ENCODE results near the gene FBXL7.

Gene FBXL7

GRCh38 chr5:15938961-15939360 lies 439.0 kb downstream of the FBXL7 start:
- DNase-seq (ENCODE audit: low read depth, low spot score) = peak; percentile 74

GRCh38 chr5:15940905-15941304 lies 440.9 kb downstream of the FBXL7 start:
- DNase-seq (ENCODE audit: low read depth, low spot score) = no peak

- peak; percentile 2 for DNase-seq (ENCODE audit: low read depth, low spot score)
Observed at GRCh38 chr5:15943487-15943886, 443.5 kb downstream of the FBXL7 start.

GRCh38 chr5:15946026-15946425 lies 446.0 kb downstream of the FBXL7 start:
- no peak for DNase-seq (ENCODE audit: low read depth, low spot score)

GRCh38 chr5:15948190-15948589 lies 448.2 kb downstream of the FBXL7 start:
- DNase-seq (ENCODE audit: low read depth, low spot score) = no peak

- DNase-seq (ENCODE audit: low read depth, low spot score) = no peak
Observed at GRCh38 chr5:15951126-15951525, 451.1 kb downstream of the FBXL7 start.

GRCh38 chr5:15951550-15951949 lies 451.6 kb downstream of the FBXL7 start:
- DNase-seq (ENCODE audit: low read depth, low spot score) = no peak

- no peak for DNase-seq (ENCODE audit: low read depth, low spot score)
Observed at GRCh38 chr5:15956622-15957021, 456.6 kb downstream of the FBXL7 start.

- DNase-seq (ENCODE audit: low read depth, low spot score) = no peak
Observed at GRCh38 chr5:15957124-15957523, 457.1 kb downstream of the FBXL7 start.

- no peak for DNase-seq (ENCODE audit: low read depth, low spot score)
Observed at GRCh38 chr5:15959370-15960164, 459.6 kb downstream of the FBXL7 start.

GRCh38 chr5:15966066-15966640 lies 466.2 kb downstream of the FBXL7 start:
- no peak for DNase-seq (ENCODE audit: low read depth, low spot score)

GRCh38 chr5:15966651-15967050 lies 466.7 kb downstream of the FBXL7 start:
- DNase-seq (ENCODE audit: low read depth, low spot score) = no peak

GRCh38 chr5:15968993-15969392 lies 469.0 kb downstream of the FBXL7 start:
- DNase-seq (ENCODE audit: low read depth, low spot score) = no peak

- no peak for DNase-seq (ENCODE audit: low read depth, low spot score)
Observed at GRCh38 chr5:15977851-15978250, 477.9 kb downstream of the FBXL7 start.

- no peak for DNase-seq (ENCODE audit: low read depth, low spot score)
Observed at GRCh38 chr5:15980835-15981234, 480.9 kb downstream of the FBXL7 start.

GRCh38 chr5:15983392-15983791 lies 483.4 kb downstream of the FBXL7 start:
- no peak for DNase-seq (ENCODE audit: low read depth, low spot score)
